Kidney tubule cell (primary cell): ENCODE results near the gene NPPC.
A peak's percentile ranks its signal among the peaks of the same experiment; 100 is the strongest.

ENCODE experiments used
- DNase-seq: peaks from one replicate; pipeline ENCODE4 v3.0.0-alpha.2; 2018; ENCODE audit warnings: low spot score

NPPC gene

DNA sequence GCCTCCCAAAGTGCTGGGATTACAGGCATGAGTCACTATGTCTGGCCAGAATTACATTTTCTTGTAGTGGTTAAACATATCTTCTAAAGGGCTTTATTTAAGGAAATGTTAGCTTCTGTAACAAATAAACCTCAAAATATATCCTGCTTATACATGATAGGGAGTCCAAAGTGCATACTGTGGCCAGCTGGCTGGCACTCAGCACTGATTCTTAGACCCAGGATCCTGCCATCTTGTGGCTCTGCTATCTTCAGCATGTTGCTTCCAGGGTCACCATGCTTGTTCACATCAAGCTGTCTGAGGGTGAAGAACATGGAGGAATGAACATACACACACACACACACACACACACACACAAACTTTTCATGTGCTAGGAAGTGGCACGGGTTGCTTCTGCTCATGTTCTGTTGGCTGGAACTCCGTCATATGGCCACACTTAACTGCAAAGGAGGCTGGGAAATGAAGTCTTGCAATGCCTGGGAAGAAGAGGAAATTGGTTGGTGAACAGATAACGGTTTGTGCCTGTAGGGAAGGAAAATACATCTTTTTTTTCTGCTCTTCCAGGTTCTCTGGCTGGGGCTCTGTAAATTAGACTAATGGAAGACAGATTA is 40.0 kb downstream of the NPPC start:
- no peak for DNase-seq

DNA sequence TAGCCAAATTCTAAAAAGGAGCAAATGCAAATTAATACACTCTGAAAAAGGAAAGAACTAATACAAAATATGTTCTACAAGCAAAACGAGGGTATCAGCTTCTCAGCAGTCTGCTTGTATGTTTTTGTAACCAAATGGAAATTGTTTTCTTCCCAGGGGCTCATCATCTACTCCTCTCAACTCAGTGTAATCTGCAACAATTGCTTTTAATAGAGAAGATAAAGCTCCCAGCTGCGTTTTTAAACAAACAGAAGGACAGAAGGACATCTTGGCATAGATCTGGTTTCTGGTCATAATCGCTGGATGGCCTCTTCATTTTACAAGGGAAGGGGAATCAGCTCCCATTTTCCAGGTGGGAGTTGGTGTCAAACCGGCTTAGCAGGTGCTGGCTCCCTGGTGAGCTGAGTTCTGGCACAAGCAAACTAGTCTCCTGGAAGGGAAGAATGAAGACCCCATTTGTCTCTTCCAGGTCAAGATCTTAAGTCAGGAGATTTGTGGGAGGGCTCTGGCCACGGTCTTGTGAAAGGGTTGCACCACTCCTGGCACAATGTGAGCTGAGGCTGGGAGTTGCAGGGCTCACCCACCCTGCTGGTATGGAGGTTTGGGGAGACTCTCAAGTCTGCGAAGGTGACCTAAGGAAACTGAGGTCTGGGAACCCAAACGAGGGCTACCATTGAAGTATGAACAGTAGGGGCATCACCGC is 41.6 kb downstream of the NPPC start:
- no peak for DNase-seq

DNA sequence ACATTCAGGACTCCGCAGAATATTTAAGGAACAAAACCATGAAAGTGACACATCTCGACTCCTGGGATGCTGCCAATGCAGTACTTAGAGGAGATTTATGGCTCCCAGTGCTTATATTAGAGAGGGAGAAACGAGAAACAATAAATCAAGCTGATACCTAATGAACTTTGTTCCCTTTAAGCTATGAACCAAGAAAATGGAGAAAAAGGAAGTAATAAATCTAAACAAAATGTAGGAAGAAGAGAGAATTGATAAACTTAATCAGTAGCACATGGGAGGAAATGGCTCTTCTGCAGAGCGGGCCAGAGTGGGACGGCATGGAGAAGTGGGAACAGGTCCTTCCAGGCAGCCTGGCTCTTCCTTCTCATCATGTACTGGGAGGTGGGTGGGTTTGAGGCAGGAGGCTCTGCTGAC is 42.7 kb downstream of the NPPC start:
- no peak for DNase-seq

DNA sequence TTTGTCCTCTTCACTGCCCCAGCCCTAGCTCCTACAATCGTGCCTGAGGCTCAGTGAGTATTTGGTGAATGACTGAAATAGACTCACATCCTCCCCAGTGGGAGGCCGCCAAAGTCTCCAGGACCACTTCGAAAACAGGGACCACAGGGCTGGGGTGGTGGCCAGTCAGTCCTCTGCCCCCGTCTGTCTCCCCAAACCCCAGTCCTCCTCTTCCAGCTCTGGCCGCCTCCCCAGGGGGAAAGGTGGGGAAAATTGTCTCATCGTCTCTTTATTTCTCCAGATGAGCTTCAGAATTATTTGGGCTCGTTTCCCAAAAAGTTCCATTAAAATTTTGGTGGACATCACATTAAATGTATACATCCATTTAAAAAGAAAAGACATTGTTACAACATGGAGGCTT is 43.5 kb downstream of the NPPC start:
- no peak for DNase-seq

DNA sequence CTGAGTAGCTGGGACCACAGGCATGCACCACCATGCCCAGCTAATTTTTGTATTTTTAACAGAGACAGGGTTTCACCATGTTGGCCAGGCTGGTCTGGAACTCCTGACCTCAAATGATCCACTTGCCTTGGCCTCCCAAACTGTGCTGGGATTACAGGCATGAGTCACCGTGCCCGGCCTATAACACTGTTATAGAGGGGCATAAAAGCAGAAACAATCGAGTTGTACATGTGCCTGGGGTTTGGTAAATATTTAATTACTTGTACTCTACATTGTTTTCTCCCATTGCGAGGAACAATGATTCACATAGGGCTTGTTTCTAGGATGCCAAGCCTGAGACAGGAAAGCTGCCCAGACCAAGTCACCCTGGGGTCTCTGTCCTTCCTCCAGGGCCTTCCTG is 45.8 kb downstream of the NPPC start:
- peak; percentile 78 for DNase-seq

DNA sequence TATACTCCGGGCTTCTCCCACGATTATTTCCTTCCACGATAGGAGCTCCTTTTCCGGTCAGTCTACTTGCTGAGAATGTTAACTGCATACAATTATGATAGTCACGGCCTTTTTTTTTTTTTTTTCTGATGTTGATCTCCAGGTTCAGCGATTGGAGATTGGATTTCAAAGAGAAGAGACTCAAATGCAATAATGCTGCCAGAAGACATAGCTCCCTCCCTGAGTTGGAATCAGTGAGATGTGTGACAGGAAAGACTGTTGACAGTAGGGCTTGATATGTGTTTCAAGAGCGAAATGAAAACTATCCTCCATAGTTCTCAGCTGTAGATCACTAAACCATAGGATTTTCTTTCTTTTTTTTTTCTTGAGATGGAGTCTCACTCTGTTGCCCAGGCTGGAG is 47.0 kb downstream of the NPPC start:
- no peak for DNase-seq

DNA sequence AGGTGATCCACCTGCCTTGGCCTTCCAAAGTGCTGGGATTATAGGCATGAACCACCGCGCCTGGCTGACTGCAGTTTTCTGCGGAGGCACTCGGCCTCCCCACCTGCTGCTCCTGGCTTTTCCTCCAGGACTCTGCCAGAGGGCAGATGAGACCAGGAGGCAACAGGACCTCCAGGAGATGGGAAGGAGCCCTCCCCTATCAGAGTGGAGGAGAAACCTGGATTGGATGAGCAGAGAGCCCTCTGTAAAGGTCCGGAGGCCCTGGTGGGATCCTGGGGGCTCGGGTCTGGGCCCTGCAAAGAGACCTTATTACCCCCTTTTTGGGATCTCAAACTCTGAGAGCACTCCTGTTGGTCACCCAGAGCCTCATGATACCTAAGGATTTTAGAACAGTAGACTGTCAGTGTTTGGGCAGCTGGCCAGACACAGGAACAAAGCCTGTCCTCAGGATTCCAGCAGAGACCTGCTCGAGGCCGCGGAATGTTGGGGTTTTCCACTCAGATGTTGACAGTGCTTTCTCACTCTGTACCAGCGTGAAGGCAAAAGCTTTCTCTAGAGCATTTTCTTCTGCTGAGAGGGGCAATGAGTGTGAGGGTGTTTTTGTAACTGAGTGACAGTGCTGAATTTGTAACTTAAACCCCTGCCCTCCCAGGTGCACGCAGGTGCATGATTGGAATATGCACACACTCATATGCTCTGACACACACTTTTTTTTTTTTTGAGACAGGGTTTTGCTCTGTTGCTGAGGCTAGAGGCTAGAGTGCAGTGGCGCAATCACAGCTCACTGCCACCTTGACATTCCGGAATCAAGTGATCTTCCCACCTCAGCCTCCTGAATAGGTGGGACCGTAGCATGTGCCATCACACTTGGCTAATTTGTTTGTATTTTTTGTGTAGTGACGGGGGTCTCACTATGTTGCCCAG is 48.4 kb downstream of the NPPC start:
- peak; percentile 87 for DNase-seq

GRCh38 chr2:231874944-231875343 is 51.3 kb downstream of the NPPC start:
- DNase-seq, result no peak
